K562 (cell line): ENCODE measurements around the gene NACC1. TPM values are rescaled to one million over a fixed set of nuclear protein-coding genes. Genes with fewer than 3 reads are reported as not detected.

Experiments
- ARHGAP35 ChIP-seq: fragments of 450-650 bp; IDR thresholded peaks from 2 replicates; pipeline ENCODE4 v1.6.1; 2018; ENCODE audit not compliant: partially characterized antibody
- CGGBP1 ChIP-seq: fragments of 250-450 bp; sonication (Bioruptor Pico); IDR thresholded peaks from 2 replicates; pipeline ENCODE4 v1.9.0; 2021; ENCODE audit warnings: mild to moderate bottlenecking
- CHD1 ChIP-seq: fragments of 200-600 bp; sonication (generic); IDR thresholded peaks from one replicate; pipeline ENCODE4 v1.6.1; 2012; ENCODE audit warnings: mild to moderate bottlenecking, moderate library complexity, low read length, inconsistent platforms
- CHD4 ChIP-seq: fragments of 200-600 bp; sonication (generic); IDR thresholded peaks from 3 replicates; pipeline ENCODE4 v1.6.1; 2012; ENCODE audit warnings: low read depth, mild to moderate bottlenecking, mixed read lengths, low read length, inconsistent platforms; ENCODE audit not compliant: insufficient read depth, insufficient replicate concordance, poor library complexity, severe bottlenecking
- ELF4 ChIP-seq: fragments of 450-650 bp; formaldehyde crosslinking; IDR thresholded peaks from 2 replicates; pipeline ENCODE4 v1.4.0; 2022; ENCODE audit warnings: missing genetic modification characterization
- ETS2 ChIP-seq: IDR thresholded peaks from 2 replicates; pipeline ENCODE4 v1.6.1; 2016; ENCODE audit warnings: borderline replicate concordance, missing genetic modification characterization, mild to moderate bottlenecking, moderate library complexity, missing compliant biosample characterization; ENCODE audit not compliant: poor library complexity, severe bottlenecking
- HNRNPLL ChIP-seq: fragments of 200-400 bp; formaldehyde crosslinking; IDR thresholded peaks from 2 replicates; pipeline ENCODE4 v1.6.1; 2017; ENCODE audit warnings: low read length, low read depth, mild to moderate bottlenecking; ENCODE audit not compliant: poor library complexity, severe bottlenecking
- MCM2 ChIP-seq: fragments of 450-650 bp; IDR thresholded peaks from 2 replicates; pipeline ENCODE4 v1.6.1; 2017; ENCODE audit warnings: low read depth, mild to moderate bottlenecking
- MEF2D ChIP-seq: conservative IDR thresholded peaks from 2 replicates; pipeline ENCODE4 v1.6.1; 2016; ENCODE audit warnings: low read depth, missing genetic modification characterization, missing compliant biosample characterization
- NFE2 ChIP-seq: IDR thresholded peaks from 2 replicates; pipeline ENCODE4 v1.6.1; 2014; ENCODE audit warnings: antibody characterized with exemption, low read depth
- NFRKB ChIP-seq: fragments of 450-650 bp; IDR thresholded peaks from 2 replicates; pipeline ENCODE4 v1.6.1; 2016; ENCODE audit warnings: low read depth
- RBM25 ChIP-seq: fragments of 200-400 bp; formaldehyde crosslinking; IDR thresholded peaks from 2 replicates; pipeline ENCODE4 v1.6.1; 2018; ENCODE audit warnings: low read length, low read depth, moderate library complexity; ENCODE audit not compliant: severe bottlenecking
- SMAD4 ChIP-seq: fragments of 250-450 bp; sonication (Bioruptor Pico); conservative IDR thresholded peaks from 2 replicates; pipeline ENCODE4 v1.8.0; 2021; ENCODE audit warnings: inconsistent platforms, mild to moderate bottlenecking, moderate library complexity
- SRSF7 ChIP-seq: fragments of 200-400 bp; formaldehyde crosslinking; optimal IDR thresholded peaks from 2 replicates; pipeline ENCODE3; 2017; ENCODE audit warnings: mild to moderate bottlenecking, low read depth, low read length
- ZNF431 ChIP-seq: sonication (generic); formaldehyde crosslinking; IDR thresholded peaks from 2 replicates; pipeline ENCODE4 v1.8.0; 2022; ENCODE audit warnings: mild to moderate bottlenecking, missing genetic modification reagents
- polyA plus RNA-seq, 8 experiments: library from polyadenylated mRNA; depleted of rRNA in 4 of 8; stranded (reverse) in 5 of 8; unstranded in 3 of 8; fragments of >200 nt; fragmentation: Nextera tagmentation in 2 of 8; fragmentation: Illumina TruSeq in 1 of 8; extraction: Ambion mirVana in 2 of 8; extraction: Trizol in 1 of 8; gene quantifications; 2 replicates each; pipeline versions ENCODE4 v1.2.1 to v1.2.3, GENCODE V29; 2011 to 2014; ENCODE audit warnings: inconsistent platforms in 1 of 8, missing spikeins in 1 of 8
- total RNA-seq, 7 experiments: library from RNA; depleted of rRNA in 6 of 7; stranded (reverse); fragments of >200 nt in 6 of 7; fragmentation: Illumina TruSeq in 2 of 7; extraction: Trizol in 2 of 7; gene quantifications; 2 replicates each; pipeline versions ENCODE4 v1.2.1 to v1.2.3, GENCODE V29; 2011 to 2021; ENCODE audit warnings: low replicate concordance in 1 of 7
- TF ChIP-seq, protein P1 (sequence below): conservative IDR thresholded peaks from 2 replicates; pipeline ENCODE4 v1.6.1; 2011; ENCODE audit warnings: low read depth, mild to moderate bottlenecking, low read length; ENCODE audit not compliant: control insufficient read depth
- TF ChIP-seq, protein P2 (sequence below), 2 experiments: fragments of 450-650 bp in 1 of 2; sonication (generic) in 1 of 2; formaldehyde crosslinking in 1 of 2; IDR thresholded peaks; 2 replicates each; pipeline versions ENCODE4 v1.7.1 to v1.9.0; 2016 to 2022; ENCODE audit warnings: inconsistent platforms in 1 of 2, mild to moderate bottlenecking in 1 of 2, missing genetic modification reagents in 1 of 2

NACC1 gene
- total and polyA plus RNA-seq, 9 of the 15 experiments (the other 6 are each of a cell fraction or from before 2014, with no cell fraction given), result 0.04 to 96.6 (median 25.8) TPM

DNA sequence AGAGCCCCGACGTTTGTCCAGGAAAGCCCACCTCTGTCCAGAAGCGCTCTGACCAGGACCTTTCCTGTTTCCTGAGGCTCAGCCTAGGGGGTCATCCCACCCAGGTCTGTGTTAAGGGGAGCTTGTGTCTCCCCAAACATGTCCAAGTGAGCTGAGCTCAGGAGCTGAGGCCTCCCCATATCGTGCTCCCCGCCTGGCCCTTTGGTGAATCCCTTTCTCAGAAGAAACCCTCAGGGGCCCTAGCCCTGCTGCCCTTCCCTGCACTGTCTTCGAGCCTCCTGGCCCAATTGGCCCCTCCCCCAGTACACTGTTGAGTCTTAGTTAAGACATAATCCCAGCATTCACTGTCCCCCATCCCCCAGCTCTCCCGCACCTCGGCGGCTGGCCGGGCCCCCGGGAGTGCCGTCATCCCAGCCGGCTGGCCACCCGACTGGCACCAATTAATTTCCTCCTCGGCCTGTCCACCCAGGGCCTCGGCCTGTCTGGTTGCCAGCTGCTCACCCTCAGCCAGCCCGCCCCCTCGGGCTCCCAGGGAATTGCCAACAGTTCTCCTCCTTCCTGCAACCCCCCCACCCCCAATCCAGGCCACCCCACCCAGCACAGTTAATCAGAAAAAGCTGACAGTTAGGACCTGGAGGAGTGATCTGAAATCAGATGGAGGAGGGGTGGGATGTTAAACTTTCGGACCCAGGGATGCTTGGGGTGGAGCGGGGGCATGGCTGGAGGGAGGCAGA, 45.7 kb downstream of the NACC1 start (continued):
- TF ChIP-seq, protein P1, sequence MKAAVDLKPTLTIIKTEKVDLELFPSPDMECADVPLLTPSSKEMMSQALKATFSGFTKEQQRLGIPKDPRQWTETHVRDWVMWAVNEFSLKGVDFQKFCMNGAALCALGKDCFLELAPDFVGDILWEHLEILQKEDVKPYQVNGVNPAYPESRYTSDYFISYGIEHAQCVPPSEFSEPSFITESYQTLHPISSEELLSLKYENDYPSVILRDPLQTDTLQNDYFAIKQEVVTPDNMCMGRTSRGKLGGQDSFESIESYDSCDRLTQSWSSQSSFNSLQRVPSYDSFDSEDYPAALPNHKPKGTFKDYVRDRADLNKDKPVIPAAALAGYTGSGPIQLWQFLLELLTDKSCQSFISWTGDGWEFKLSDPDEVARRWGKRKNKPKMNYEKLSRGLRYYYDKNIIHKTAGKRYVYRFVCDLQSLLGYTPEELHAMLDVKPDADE, result 0 out of 2 replicates have a peak, but pooled peaks have one; percentile 21
- TF ChIP-seq ZNF431 (CRISPR knock-in tag) (no peak), SRSF7 (no peak), MCM2 (no peak), ARHGAP35 (no peak), NFRKB (peak; percentile 92; the same call in 1 of the 2 replicates), HNRNPLL (peak; percentile 1), SMAD4 (peak; percentile 72), RBM25 (no peak), ELF4 (CRISPR knock-in tag) (peak; percentile 31; the same call in 1 of the 2 replicates), MEF2D (no peak), CHD1 (peak; percentile 1), CHD4 (no peak), CGGBP1 (CRISPR knock-in tag) (no peak), NFE2 (no peak), ETS2 (tag) (no peak)
- TF ChIP-seq, protein P2, sequence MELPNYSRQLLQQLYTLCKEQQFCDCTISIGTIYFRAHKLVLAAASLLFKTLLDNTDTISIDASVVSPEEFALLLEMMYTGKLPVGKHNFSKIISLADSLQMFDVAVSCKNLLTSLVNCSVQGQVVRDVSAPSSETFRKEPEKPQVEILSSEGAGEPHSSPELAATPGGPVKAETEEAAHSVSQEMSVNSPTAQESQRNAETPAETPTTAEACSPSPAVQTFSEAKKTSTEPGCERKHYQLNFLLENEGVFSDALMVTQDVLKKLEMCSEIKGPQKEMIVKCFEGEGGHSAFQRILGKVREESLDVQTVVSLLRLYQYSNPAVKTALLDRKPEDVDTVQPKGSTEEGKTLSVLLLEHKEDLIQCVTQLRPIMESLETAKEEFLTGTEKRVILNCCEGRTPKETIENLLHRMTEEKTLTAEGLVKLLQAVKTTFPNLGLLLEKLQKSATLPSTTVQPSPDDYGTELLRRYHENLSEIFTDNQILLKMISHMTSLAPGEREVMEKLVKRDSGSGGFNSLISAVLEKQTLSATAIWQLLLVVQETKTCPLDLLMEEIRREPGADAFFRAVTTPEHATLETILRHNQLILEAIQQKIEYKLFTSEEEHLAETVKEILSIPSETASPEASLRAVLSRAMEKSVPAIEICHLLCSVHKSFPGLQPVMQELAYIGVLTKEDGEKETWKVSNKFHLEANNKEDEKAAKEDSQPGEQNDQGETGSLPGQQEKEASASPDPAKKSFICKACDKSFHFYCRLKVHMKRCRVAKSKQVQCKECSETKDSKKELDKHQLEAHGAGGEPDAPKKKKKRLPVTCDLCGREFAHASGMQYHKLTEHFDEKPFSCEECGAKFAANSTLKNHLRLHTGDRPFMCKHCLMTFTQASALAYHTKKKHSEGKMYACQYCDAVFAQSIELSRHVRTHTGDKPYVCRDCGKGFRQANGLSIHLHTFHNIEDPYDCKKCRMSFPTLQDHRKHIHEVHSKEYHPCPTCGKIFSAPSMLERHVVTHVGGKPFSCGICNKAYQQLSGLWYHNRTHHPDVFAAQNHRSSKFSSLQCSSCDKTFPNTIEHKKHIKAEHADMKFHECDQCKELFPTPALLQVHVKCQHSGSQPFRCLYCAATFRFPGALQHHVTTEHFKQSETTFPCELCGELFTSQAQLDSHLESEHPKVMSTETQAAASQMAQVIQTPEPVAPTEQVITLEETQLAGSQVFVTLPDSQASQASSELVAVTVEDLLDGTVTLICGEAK (IDR thresholded peaks at IDR 0.05), result 0 out of 2 replicates have a peak, but pooled peaks have one; percentile 36
- TF ChIP-seq, protein P2 (CRISPR knock-in tag; IDR thresholded peaks at IDR 0.05), result no peak
